ENCODE measurements around the gene ELMO1. TPM values are rescaled to one million over a fixed set of nuclear protein-coding genes. Genes with fewer than 3 reads are reported as not detected.

The ELMO1 gene
- total RNA-seq, 1 experiment from 2014 or later: not detected

DNA sequence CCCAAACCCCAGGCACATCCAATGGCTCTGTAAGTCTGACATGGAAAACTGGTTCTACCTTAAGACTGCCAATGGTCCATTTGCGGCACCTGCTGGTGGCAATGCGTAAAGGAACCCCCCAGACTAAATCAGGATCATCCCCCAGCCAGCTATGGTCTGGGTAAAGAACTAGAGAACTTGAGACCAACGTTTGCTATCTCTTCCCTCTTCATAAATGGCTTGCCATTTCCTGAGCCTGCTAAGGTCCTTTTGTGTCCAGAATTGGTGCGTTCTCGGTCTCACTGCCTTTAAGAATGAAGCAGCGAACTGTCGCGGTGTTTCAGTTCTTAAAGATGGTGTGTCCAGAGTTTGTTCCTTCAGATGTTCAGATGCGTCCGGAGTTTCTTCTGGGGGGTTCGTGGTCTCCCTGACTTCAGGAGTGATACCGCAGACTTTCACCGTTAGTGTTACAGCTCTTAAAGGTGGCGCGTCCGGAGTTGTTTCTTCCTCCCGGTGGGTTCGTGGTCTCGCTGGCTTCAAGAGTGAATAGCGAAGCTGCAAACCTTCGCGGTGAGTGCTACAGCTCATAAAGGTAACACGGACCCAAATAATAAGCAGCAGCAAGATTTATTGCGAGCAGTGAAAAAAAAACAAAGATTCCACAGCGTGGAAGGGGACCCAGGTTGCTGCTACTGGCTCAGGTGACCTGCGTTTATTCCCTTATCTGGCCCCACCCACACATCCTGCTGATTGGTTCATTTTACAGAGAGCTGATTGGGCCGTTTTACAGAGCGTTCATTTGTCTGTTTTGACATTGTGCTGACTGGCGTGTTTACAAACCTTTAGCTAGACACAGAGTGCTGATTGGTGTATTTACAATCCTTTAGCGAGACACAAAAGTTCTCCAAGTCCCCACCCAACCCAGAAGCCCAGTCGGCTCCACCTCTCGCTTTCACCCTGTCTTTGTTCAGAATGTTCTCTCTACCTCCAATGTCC is 95.4 kb downstream of the ELMO1 start:
- no peaks in the 10 kb centered on the region for H3K27me3 ChIP-seq (ENCODE audit: low read length)
- ATAC-seq (no peak), DNase-seq (peak; percentile 8)
- BruUV-seq (replicated peaks): no TSS peak
- no peak overlapping the region for H3K4me3 ChIP-seq (ENCODE audit: low read length)
- H3K79me2 ChIP-seq (ENCODE audit: low read length): no peaks in the 10 kb centered on the region
- no peaks in the 10 kb centered on the region for H3F3A ChIP-seq (ENCODE audit: low read length, unreplicated experiment)
- H3K9ac ChIP-seq (ENCODE audit: low read length): no peak overlapping the region
- no peak overlapping the region for H3K4me2 ChIP-seq (ENCODE audit: low read length)
- no peaks in the 10 kb centered on the region for H3K4me1 ChIP-seq (ENCODE audit: insufficient read depth, low read length)
- no peaks in the 10 kb centered on the region for H3K9me2 ChIP-seq (replicated peaks; ENCODE audit: low read length)
- no peaks in the 10 kb centered on the region for H3K9me3 ChIP-seq (ENCODE audit: low read length)
- no peaks in the 10 kb centered on the region; the same call in 1 of the 2 replicates for H3K36me3 ChIP-seq (ENCODE audit: low read depth, low read length)
- H2AFZ ChIP-seq (ENCODE audit: low read length): no peak overlapping the region
- intact Hi-C loops (cut with micrococcal nuclease): no loop called here
- ChIA-PET CTCF (no interaction called here), POLR2A (ENCODE audit: unreplicated experiment) (no interaction called here)
- no peaks in the 10 kb centered on the region for H4K20me1 ChIP-seq (ENCODE audit: low read length)
- TF ChIP-seq, protein P1, sequence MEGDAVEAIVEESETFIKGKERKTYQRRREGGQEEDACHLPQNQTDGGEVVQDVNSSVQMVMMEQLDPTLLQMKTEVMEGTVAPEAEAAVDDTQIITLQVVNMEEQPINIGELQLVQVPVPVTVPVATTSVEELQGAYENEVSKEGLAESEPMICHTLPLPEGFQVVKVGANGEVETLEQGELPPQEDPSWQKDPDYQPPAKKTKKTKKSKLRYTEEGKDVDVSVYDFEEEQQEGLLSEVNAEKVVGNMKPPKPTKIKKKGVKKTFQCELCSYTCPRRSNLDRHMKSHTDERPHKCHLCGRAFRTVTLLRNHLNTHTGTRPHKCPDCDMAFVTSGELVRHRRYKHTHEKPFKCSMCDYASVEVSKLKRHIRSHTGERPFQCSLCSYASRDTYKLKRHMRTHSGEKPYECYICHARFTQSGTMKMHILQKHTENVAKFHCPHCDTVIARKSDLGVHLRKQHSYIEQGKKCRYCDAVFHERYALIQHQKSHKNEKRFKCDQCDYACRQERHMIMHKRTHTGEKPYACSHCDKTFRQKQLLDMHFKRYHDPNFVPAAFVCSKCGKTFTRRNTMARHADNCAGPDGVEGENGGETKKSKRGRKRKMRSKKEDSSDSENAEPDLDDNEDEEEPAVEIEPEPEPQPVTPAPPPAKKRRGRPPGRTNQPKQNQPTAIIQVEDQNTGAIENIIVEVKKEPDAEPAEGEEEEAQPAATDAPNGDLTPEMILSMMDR (conservative IDR thresholded peaks at IDR 0.05; ENCODE audit: low read depth, low read length): peak; percentile 49
- no peak for TF ChIP-seq EZH2 (IDR thresholded peaks at IDR 0.05; ENCODE audit: low read length, unreplicated experiment)
- no peak overlapping the region for H3K27ac ChIP-seq (ENCODE audit: low read length)

DNA sequence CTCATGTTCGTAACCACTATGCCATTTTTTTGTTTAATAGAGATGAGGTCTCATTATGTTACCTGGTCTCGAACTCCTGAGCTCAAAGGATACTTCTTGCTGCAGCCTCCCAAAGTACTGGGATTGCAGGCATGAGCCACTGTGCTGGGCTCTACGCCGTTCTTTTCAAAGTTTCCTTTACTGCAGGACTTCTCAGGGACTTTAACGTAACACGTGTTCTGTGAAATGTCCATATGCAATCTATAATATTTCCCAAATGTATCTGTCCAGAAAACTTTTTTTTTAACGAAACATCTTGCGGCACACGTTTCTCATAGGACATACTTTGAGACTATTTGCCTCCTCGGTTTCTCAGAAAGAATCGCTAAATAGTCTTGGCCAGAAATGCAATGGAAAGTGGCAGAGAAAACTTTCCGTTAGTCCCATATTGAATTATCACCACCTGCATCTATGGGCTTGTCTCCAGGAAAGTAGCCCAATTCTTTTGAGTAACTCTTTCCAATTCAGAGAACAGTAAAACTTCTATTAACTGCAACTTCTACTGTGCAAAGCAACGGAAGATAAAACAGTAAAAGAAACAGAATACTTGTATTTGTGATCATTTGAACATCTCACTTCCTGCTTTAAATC is 96.3 kb downstream of the ELMO1 start:
- Histone ChIP-seq H3K9ac (ENCODE audit: low read length) (no peak overlapping the region), H3K27ac (ENCODE audit: low read length) (no peak overlapping the region), H3F3A (ENCODE audit: low read length, unreplicated experiment) (no peaks in the 10 kb centered on the region), H3K9me3 (ENCODE audit: low read length) (no peaks in the 10 kb centered on the region), H3K4me3 (ENCODE audit: low read length) (no peak overlapping the region), H2AFZ (ENCODE audit: low read length) (no peak overlapping the region), H3K9me2 (replicated peaks; ENCODE audit: low read length) (no peaks in the 10 kb centered on the region), H3K4me1 (ENCODE audit: insufficient read depth, low read length) (no peaks in the 10 kb centered on the region), H3K79me2 (ENCODE audit: low read length) (no peaks in the 10 kb centered on the region), H3K36me3 (ENCODE audit: low read depth, low read length) (no peaks in the 10 kb centered on the region; the same call in 1 of the 2 replicates), H3K27me3 (ENCODE audit: low read length) (no peaks in the 10 kb centered on the region), H4K20me1 (ENCODE audit: low read length) (no peaks in the 10 kb centered on the region), H3K4me2 (ENCODE audit: low read length) (no peak overlapping the region)
- TF ChIP-seq EZH2 (IDR thresholded peaks at IDR 0.05; ENCODE audit: low read length, unreplicated experiment) (no peak), EZH2phosphoT487 (IDR thresholded peaks at IDR 0.05; ENCODE audit: borderline replicate concordance, low read length) (no peak)
- TF ChIP-seq, protein P1 (conservative IDR thresholded peaks at IDR 0.05; ENCODE audit: low read depth, low read length): no peak
- ChIA-PET POLR2A (ENCODE audit: unreplicated experiment) (no interaction called here), CTCF (no interaction called here)
- DNase-seq: no peak
- no peak for ATAC-seq
- intact Hi-C loops (cut with micrococcal nuclease): no loop called here
- no TSS peak for BruUV-seq (replicated peaks)

DNA sequence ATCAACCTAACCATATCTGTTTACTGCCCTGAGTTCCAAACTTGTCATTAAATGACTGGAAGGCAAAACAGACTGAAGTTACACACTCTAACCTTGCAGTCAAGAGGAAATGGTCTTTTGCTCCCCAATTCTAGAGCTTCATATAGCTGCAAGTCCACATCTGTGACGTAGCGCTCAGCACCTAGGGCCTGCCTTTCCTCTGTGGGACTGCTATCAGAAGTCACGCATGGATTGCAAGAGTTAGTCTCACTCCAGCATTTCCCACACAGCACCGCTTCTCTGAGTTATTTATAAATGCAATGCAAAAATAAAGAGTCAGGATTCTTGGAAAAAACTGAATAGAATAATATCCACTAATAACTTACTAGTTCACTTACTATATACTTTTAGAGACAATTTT is 96.9 kb downstream of the ELMO1 start:
- no peaks in the 10 kb centered on the region for H3K79me2 ChIP-seq (ENCODE audit: low read length)
- intact Hi-C loops (cut with micrococcal nuclease): no loop called here
- H2AFZ ChIP-seq (ENCODE audit: low read length): no peak overlapping the region
- CTCF ChIA-PET: no interaction called here
- POLR2A ChIA-PET (ENCODE audit: unreplicated experiment): no interaction called here
- H3K27ac ChIP-seq (ENCODE audit: low read length): no peak overlapping the region
- H3K9ac ChIP-seq (ENCODE audit: low read length): no peak overlapping the region
- no peak overlapping the region for H3K4me3 ChIP-seq (ENCODE audit: low read length)
- no peaks in the 10 kb centered on the region for H3K9me3 ChIP-seq (ENCODE audit: low read length)
- H3K4me2 ChIP-seq (ENCODE audit: low read length): no peak overlapping the region
- no peaks in the 10 kb centered on the region for H3F3A ChIP-seq (ENCODE audit: low read length, unreplicated experiment)
- H4K20me1 ChIP-seq (ENCODE audit: low read length): no peaks in the 10 kb centered on the region
- BruUV-seq (replicated peaks): no TSS peak
- ATAC-seq: no peak
- H3K4me1 ChIP-seq (ENCODE audit: insufficient read depth, low read length): no peaks in the 10 kb centered on the region
- TF ChIP-seq, protein P1 (conservative IDR thresholded peaks at IDR 0.05; ENCODE audit: low read depth, low read length): no peak
- TF ChIP-seq EZH2 (IDR thresholded peaks at IDR 0.05; ENCODE audit: low read length, unreplicated experiment) (no peak), EZH2phosphoT487 (IDR thresholded peaks at IDR 0.05; ENCODE audit: borderline replicate concordance, low read length) (no peak)
- no peak for DNase-seq
- no peaks in the 10 kb centered on the region for H3K27me3 ChIP-seq (ENCODE audit: low read length)
- H3K9me2 ChIP-seq (replicated peaks; ENCODE audit: low read length): no peaks in the 10 kb centered on the region
- no peaks in the 10 kb centered on the region; the same call in 1 of the 2 replicates for H3K36me3 ChIP-seq (ENCODE audit: low read depth, low read length)
